Measurements from ENCODE around the gene MAP4K5. TPM values are rescaled to one million over a fixed set of nuclear protein-coding genes. Genes with fewer than 3 reads are reported as not detected.
A peak's percentile ranks its signal among the peaks of the same experiment; 100 is the strongest.

The MAP4K5 gene
- total RNA-seq, 1 donor from 2014 or later = 52.8 TPM

- TF ChIP-seq, protein P1, sequence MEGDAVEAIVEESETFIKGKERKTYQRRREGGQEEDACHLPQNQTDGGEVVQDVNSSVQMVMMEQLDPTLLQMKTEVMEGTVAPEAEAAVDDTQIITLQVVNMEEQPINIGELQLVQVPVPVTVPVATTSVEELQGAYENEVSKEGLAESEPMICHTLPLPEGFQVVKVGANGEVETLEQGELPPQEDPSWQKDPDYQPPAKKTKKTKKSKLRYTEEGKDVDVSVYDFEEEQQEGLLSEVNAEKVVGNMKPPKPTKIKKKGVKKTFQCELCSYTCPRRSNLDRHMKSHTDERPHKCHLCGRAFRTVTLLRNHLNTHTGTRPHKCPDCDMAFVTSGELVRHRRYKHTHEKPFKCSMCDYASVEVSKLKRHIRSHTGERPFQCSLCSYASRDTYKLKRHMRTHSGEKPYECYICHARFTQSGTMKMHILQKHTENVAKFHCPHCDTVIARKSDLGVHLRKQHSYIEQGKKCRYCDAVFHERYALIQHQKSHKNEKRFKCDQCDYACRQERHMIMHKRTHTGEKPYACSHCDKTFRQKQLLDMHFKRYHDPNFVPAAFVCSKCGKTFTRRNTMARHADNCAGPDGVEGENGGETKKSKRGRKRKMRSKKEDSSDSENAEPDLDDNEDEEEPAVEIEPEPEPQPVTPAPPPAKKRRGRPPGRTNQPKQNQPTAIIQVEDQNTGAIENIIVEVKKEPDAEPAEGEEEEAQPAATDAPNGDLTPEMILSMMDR (IDR thresholded peaks at IDR 0.05) = no peak
- Histone ChIP-seq H3K9me3 (no peaks in the 10 kb centered on the region), H3K36me3 (no peaks in the 10 kb centered on the region), H3K27me3 (ENCODE audit: low read depth) (no peaks in the 10 kb centered on the region), H3K4me1 (peaks cover 43% of the 10 kb centered on the region), H3K4me3 (no peak overlapping the region), H3K27ac (no peak overlapping the region)
- intact Hi-C loops (cut with DNase I) = loop anchor here (10.0 kb wide), 1 partner anchor 199 kb away; no protein-coding TSS in a partner anchor
- DNase-seq (no peak), ATAC-seq (no peak)
These were observed 8.3 kb downstream of the MAP4K5 start for GRCh38 chr14:50524060-50524459.

DNA sequence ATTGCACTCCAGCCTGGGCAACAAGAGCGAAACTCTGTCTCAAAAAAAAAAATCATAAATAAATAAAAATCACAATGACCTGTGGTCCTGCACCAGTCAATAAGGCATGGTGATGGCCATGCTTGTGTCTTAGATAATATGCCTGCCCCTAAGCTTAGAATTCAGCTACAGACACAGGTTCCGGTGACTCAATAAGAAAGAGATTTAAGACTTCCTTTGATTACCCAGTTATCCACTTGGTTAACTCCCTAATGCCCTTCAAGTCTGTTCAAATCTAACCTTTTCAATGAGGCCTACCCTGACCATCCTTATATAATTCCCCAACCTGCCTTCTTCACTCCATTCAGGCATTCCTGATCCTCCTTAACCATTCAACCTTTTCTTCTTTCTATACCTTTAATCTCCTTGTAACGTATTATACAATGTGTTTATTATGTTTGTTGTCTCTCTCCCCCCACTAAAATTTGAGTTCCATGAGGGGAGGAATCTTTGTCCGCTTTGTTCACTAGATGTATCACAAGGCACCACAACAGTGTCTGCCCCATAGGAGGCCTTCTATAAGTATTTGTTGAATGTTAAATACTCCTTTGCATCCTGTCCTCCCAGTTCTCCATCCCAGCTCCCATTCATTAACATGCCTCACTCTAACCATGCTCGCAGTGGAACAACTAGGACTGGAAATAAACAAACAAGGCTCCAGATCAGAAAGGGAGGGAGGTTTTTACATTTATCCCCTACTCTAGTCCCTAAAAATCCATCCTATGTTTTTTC, 8.9 kb downstream of the MAP4K5 start:
- Histone ChIP-seq H3K27me3 (ENCODE audit: low read depth) (no peaks in the 10 kb centered on the region), H3K27ac (no peak overlapping the region), H3K36me3 (no peaks in the 10 kb centered on the region), H3K9me3 (no peaks in the 10 kb centered on the region), H3K4me1 (peaks cover 37% of the 10 kb centered on the region), H3K4me3 (no peak overlapping the region)
- DNase-seq (no peak), ATAC-seq (no peak)
- intact Hi-C loops (cut with DNase I) = loop anchor here (10.0 kb wide), 1 partner anchor 199 kb away; no protein-coding TSS in a partner anchor
- TF ChIP-seq, protein P1 (IDR thresholded peaks at IDR 0.05) = no peak

DNA sequence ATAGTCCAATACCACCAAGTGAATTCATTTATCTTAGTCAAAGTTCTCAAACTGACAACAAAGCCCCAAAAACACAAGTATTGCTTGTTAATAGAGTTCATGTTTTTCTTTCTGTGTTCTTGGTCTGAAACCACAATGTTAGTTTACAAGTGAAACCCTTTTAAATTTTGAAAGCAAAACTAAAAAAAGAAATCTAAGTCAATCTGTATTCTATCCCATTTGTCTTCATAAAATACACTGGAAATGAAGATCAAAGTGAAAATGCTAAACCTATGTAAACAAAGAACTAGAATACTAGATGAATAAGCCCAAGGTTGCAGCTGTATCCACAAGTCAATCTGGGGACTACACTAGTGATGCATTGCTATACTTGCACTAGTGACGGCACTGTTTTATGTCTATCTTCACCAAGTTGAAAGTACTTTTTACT, 10.4 kb downstream of the MAP4K5 start:
- DNase-seq (no peak), ATAC-seq (no peak)
- TF ChIP-seq, protein P1 (IDR thresholded peaks at IDR 0.05) = no peak
- Histone ChIP-seq H3K27me3 (ENCODE audit: low read depth) (no peaks in the 10 kb centered on the region), H3K4me3 (no peak overlapping the region), H3K9me3 (no peaks in the 10 kb centered on the region), H3K4me1 (peaks cover 35% of the 10 kb centered on the region), H3K27ac (no peak overlapping the region), H3K36me3 (no peaks in the 10 kb centered on the region)
- intact Hi-C loops (cut with DNase I) = loop anchor here (10.0 kb wide), 1 partner anchor 197 kb away; no protein-coding TSS in a partner anchor

DNA sequence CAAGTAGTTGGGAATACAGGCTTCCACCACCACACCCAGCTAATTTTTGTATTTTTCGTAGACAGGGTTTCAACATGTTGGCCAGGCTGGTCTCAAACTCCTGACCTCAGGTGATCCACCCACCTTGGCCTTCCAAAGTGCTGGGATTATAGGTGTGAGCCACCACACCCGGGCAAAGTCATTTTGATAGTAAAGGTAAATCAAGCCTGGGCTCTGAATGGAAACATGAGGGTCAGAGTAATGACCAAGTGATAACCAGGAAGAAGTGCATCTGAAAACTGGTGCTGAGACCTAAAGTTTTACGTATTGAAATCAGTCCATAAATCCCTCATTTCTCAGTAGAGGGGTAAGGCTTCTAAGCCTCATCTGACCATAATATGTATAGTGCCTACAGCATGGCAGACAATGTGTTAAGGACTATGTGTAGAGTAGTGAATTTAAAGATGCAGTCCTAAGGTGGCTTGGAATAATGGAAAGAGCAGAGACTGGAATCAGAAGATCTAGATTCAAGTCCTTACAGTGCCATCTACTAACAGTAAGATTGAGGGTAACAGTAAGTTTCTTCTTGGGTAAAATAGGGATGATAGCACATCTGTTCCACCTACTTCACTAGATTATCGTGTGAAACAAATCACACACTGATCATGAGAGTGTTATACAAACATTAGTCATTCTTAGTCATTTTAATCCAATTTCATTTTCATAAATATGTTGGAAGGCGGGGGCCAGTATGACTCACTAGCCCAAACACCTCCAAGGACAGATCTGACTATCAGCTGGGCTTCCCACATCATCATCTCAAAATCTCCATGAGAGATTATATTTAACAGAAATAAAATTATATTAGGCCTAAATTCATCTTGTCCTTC, 11.2 kb downstream of the MAP4K5 start:
- TF ChIP-seq, protein P1 (IDR thresholded peaks at IDR 0.05) = no peak
- intact Hi-C loops (cut with DNase I) = loop anchor here (10.0 kb wide), 1 partner anchor 196 kb away; no protein-coding TSS in a partner anchor
- Histone ChIP-seq H3K36me3 (no peaks in the 10 kb centered on the region), H3K27me3 (ENCODE audit: low read depth) (no peaks in the 10 kb centered on the region), H3K9me3 (no peaks in the 10 kb centered on the region), H3K4me3 (no peak overlapping the region), H3K27ac (no peak overlapping the region), H3K4me1 (peaks cover 35% of the 10 kb centered on the region)
- ATAC-seq (peak in 1 of 2 donors; percentile 78), DNase-seq (no peak)

DNA sequence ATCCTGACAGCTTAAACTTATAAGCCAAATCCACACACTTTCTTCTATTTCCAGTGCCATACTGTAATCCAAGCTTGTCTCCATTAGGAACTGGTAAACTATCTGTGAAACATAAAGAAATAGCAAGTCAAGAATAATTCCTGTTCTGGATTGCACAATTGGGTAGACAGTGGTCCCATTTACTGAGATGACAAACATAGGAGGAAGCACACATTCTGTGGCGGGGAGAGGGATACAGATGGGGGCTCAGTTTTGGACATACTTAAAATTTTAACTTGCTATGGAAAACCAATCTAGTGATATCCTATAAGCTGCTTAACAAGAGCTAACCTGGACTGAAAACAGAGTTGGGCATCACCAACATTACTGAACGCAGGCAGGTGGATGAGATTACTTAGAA, 16.3 kb downstream of the MAP4K5 start:
- no peak overlapping the region for H3K4me3 ChIP-seq
- H3K4me1 ChIP-seq = peaks cover 2% of the 10 kb centered on the region
- DNase-seq (no peak), ATAC-seq (no peak)
- H3K27me3 ChIP-seq (ENCODE audit: low read depth) = no peaks in the 10 kb centered on the region
- TF ChIP-seq, protein P1 (IDR thresholded peaks at IDR 0.05) = no peak
- no peaks in the 10 kb centered on the region for H3K9me3 ChIP-seq
- H3K27ac ChIP-seq = no peak overlapping the region
- intact Hi-C loops (cut with DNase I) = no loop called here
- no peaks in the 10 kb centered on the region for H3K36me3 ChIP-seq

Measured in lower lobe of right lung (tissue), 2 donors.